ELF-1 (cell line): ENCODE measurements around the gene PTPRN2.
"Not testable (repeated sequence)": the region's sequence is repeated elsewhere in the genome, so short reads cannot be mapped to it uniquely, and the experiment has no call there.

Experiments used
- DNase-seq: peaks from one replicate; pipeline ENCODE4 v3.0.0-alpha.2; 2016; ENCODE audit warnings: low read depth, low spot score

The PTPRN2 gene

GRCh38 chr7:158351899-158352729, 235.5 kb downstream of the PTPRN2 start:
- DNase-seq, result peak; percentile 8

- no peak for DNase-seq
Measured at GRCh38 chr7:158351481-158351880, 236.1 kb downstream of the PTPRN2 start.

GRCh38 chr7:158351051-158351450, 236.6 kb downstream of the PTPRN2 start:
- no peak for DNase-seq

GRCh38 chr7:158350166-158350900, 237.3 kb downstream of the PTPRN2 start:
- DNase-seq, result no peak

- DNase-seq, result no peak
Measured at GRCh38 chr7:158348446-158348845, 239.2 kb downstream of the PTPRN2 start.

- not testable (repeated sequence) for DNase-seq
Measured at GRCh38 chr7:158348039-158348438, 239.6 kb downstream of the PTPRN2 start.

- DNase-seq, result no peak
Measured at GRCh38 chr7:158345731-158346130, 241.9 kb downstream of the PTPRN2 start.

GRCh38 chr7:158344706-158345300, 242.8 kb downstream of the PTPRN2 start:
- DNase-seq, result no peak

- no peak for DNase-seq
Measured at GRCh38 chr7:158343936-158344455, 243.6 kb downstream of the PTPRN2 start.

GRCh38 chr7:158343526-158343925, 244.1 kb downstream of the PTPRN2 start:
- DNase-seq, result no peak

GRCh38 chr7:158341097-158341496, 246.5 kb downstream of the PTPRN2 start:
- not testable (repeated sequence) for DNase-seq

GRCh38 chr7:158336952-158337351, 250.7 kb downstream of the PTPRN2 start:
- not testable (repeated sequence) for DNase-seq

GRCh38 chr7:158332516-158332915, 255.1 kb downstream of the PTPRN2 start:
- not testable (repeated sequence) for DNase-seq

- DNase-seq, result not testable (repeated sequence)
Measured at GRCh38 chr7:158331826-158332450, 255.7 kb downstream of the PTPRN2 start.

GRCh38 chr7:158329686-158330085, 257.9 kb downstream of the PTPRN2 start:
- no peak for DNase-seq

GRCh38 chr7:158329014-158329610, 258.5 kb downstream of the PTPRN2 start:
- DNase-seq, result no peak

GRCh38 chr7:158328376-158329013, 259.1 kb downstream of the PTPRN2 start:
- DNase-seq, result no peak

GRCh38 chr7:158327571-158328180, 259.9 kb downstream of the PTPRN2 start:
- no peak for DNase-seq

GRCh38 chr7:158327012-158327411, 260.6 kb downstream of the PTPRN2 start:
- DNase-seq, result no peak
